Measurements from ENCODE around the gene CSF3R. TPM values are rescaled to one million over a fixed set of nuclear protein-coding genes. Genes with fewer than 3 reads are reported as not detected.

CSF3R gene
- total and polyA plus RNA-seq, 9 of the 15 experiments (the other 6 are each of a cell fraction or from before 2014, with no cell fraction given) = 0.21 to 0.86 (median 0.40) TPM; not detected in 1

DNA sequence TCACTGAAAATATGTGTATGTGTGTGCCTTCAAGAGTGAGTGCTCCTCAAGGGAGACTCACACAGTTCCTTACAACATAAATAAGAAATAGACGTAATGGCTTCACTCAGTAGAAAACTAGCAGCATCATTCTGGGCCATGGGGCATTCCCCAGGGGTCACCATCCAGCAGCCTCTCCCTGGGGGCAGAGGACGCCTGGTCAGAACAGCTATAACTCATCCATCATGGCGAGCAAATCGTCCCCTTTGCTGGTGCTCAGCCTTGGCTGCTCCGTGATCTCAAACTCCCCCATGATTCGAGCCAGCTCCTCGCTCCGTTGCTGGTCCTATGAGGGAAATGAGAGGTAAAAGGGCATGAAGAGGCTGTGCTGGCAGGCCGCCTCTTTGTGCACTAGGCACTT lies 64.8 kb downstream of the CSF3R start (continued):
- TF ChIP-seq, protein P1, sequence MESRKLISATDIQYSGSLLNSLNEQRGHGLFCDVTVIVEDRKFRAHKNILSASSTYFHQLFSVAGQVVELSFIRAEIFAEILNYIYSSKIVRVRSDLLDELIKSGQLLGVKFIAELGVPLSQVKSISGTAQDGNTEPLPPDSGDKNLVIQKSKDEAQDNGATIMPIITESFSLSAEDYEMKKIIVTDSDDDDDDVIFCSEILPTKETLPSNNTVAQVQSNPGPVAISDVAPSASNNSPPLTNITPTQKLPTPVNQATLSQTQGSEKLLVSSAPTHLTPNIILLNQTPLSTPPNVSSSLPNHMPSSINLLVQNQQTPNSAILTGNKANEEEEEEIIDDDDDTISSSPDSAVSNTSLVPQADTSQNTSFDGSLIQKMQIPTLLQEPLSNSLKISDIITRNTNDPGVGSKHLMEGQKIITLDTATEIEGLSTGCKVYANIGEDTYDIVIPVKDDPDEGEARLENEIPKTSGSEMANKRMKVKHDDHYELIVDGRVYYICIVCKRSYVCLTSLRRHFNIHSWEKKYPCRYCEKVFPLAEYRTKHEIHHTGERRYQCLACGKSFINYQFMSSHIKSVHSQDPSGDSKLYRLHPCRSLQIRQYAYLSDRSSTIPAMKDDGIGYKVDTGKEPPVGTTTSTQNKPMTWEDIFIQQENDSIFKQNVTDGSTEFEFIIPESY (CRISPR knock-in tag; IDR thresholded peaks at IDR 0.05) = no peak

Small RNA genes lying within 50 kb of the gene (small RNA-seq; reads per million reads assigned to genes)
- gene SNORA63C = not detected

Other genes starting within 250 kb of the CSF3R start
- 1.4 and 3.0 TPM in 2 replicates for gene SH3D21, start 176.5 kb downstream of the CSF3R start, total RNA-seq (2014; rRNA removed)
- gene SH3D21, start 176.5 kb downstream of the CSF3R start, total RNA-seq (2014; rRNA removed; fragmentation: Illumina TruSeq; extraction: Trizol) = 0.89 and 1.1 TPM in 2 replicates
- gene SH3D21, start 176.5 kb downstream of the CSF3R start, total RNA-seq (2015; rRNA removed; fragmentation: Illumina TruSeq; extraction: Trizol) = 1.7 and 1.8 TPM in 2 replicates
- gene SH3D21, start 176.5 kb downstream of the CSF3R start, total RNA-seq (2021) = 3.0 and 4.3 TPM in 2 replicates
- gene SH3D21, start 176.5 kb downstream of the CSF3R start, polyA plus RNA-seq (2011; rRNA removed) = 2.7 and 5.6 TPM in 2 replicates
- 3.0 and 4.5 TPM in 2 replicates for gene SH3D21, start 176.5 kb downstream of the CSF3R start, polyA plus RNA-seq (2014; fragmentation: Illumina TruSeq; extraction: Trizol)
- under 1 TPM; 0.01 to 0.07 TPM for gene SH3D21, start 176.5 kb downstream of the CSF3R start, polyA plus RNA-seq (2014; fragmentation: Nextera tagmentation; extraction: Ambion mirVana)
- 3.3 and 4.7 TPM in 2 replicates for gene SH3D21, start 176.5 kb downstream of the CSF3R start, polyA plus RNA-seq (2014; rRNA removed)
- gene EVA1B, start 159.3 kb downstream of the CSF3R start, total RNA-seq (2014; rRNA removed) = 61.5 and 65.7 TPM in 2 replicates
- gene EVA1B, start 159.3 kb downstream of the CSF3R start, total RNA-seq (2014; rRNA removed; fragmentation: Illumina TruSeq; extraction: Trizol) = 0.29 and 0.44 TPM in 2 replicates
- gene EVA1B, start 159.3 kb downstream of the CSF3R start, total RNA-seq (2015; rRNA removed; fragmentation: Illumina TruSeq; extraction: Trizol) = 4.6 and 5.9 TPM in 2 replicates
- 27.2 and 27.8 TPM in 2 replicates for gene EVA1B, start 159.3 kb downstream of the CSF3R start, total RNA-seq (2021)
- 2.4 and 5.3 TPM in 2 replicates for gene EVA1B, start 159.3 kb downstream of the CSF3R start, polyA plus RNA-seq (2011; rRNA removed)
- 0.68 and 2.1 TPM in 2 replicates for gene EVA1B, start 159.3 kb downstream of the CSF3R start, polyA plus RNA-seq (2014; fragmentation: Illumina TruSeq; extraction: Trizol)
- gene EVA1B, start 159.3 kb downstream of the CSF3R start, polyA plus RNA-seq (2014; fragmentation: Nextera tagmentation; extraction: Ambion mirVana) = under 1 TPM; 0.08 to 0.13 TPM
- gene EVA1B, start 159.3 kb downstream of the CSF3R start, polyA plus RNA-seq (2014; rRNA removed) = 39.1 and 41.3 TPM in 2 replicates
- gene STK40, start 97.0 kb downstream of the CSF3R start, total RNA-seq (2014; rRNA removed) = 39.1 and 55.1 TPM in 2 replicates
- 18.5 and 22.8 TPM in 2 replicates for gene STK40, start 97.0 kb downstream of the CSF3R start, total RNA-seq (2014; rRNA removed; fragmentation: Illumina TruSeq; extraction: Trizol)
- 27.1 and 27.6 TPM in 2 replicates for gene STK40, start 97.0 kb downstream of the CSF3R start, total RNA-seq (2015; rRNA removed; fragmentation: Illumina TruSeq; extraction: Trizol)
- gene STK40, start 97.0 kb downstream of the CSF3R start, total RNA-seq (2021) = 90.1 and 94.3 TPM in 2 replicates
- gene STK40, start 97.0 kb downstream of the CSF3R start, polyA plus RNA-seq (2011; rRNA removed) = 57.8 and 73.8 TPM in 2 replicates
- gene STK40, start 97.0 kb downstream of the CSF3R start, polyA plus RNA-seq (2014; fragmentation: Illumina TruSeq; extraction: Trizol) = 62.9 and 78.0 TPM in 2 replicates
- gene STK40, start 97.0 kb downstream of the CSF3R start, polyA plus RNA-seq (2014; fragmentation: Nextera tagmentation; extraction: Ambion mirVana) = 1 to 10 TPM in 1 of 2 experiments, under 1 TPM in 1; 0.69 to 1.7 TPM
- gene STK40, start 97.0 kb downstream of the CSF3R start, polyA plus RNA-seq (2014; rRNA removed) = 59.0 and 63.1 TPM in 2 replicates
- gene LSM10, start 85.0 kb downstream of the CSF3R start, total RNA-seq (2014; rRNA removed) = 68.9 and 94.6 TPM in 2 replicates
- 9.8 and 13.2 TPM in 2 replicates for gene LSM10, start 85.0 kb downstream of the CSF3R start, total RNA-seq (2014; rRNA removed; fragmentation: Illumina TruSeq; extraction: Trizol)
- gene LSM10, start 85.0 kb downstream of the CSF3R start, total RNA-seq (2015; rRNA removed; fragmentation: Illumina TruSeq; extraction: Trizol) = 21.8 and 23.3 TPM in 2 replicates
- gene LSM10, start 85.0 kb downstream of the CSF3R start, total RNA-seq (2021) = 85.7 and 88.0 TPM in 2 replicates
- gene LSM10, start 85.0 kb downstream of the CSF3R start, polyA plus RNA-seq (2011; rRNA removed) = 91.4 and 95.2 TPM in 2 replicates
- 122 and 153 TPM in 2 replicates for gene LSM10, start 85.0 kb downstream of the CSF3R start, polyA plus RNA-seq (2014; fragmentation: Illumina TruSeq; extraction: Trizol)
- 10 to 100 TPM; 34.8 to 56.9 TPM for gene LSM10, start 85.0 kb downstream of the CSF3R start, polyA plus RNA-seq (2014; fragmentation: Nextera tagmentation; extraction: Ambion mirVana)
- gene LSM10, start 85.0 kb downstream of the CSF3R start, polyA plus RNA-seq (2014; rRNA removed) = 146 and 168 TPM in 2 replicates
- gene OSCP1, start 32.5 kb downstream of the CSF3R start, total RNA-seq (2014; rRNA removed) = 0.36 TPM in 1 of 2 replicates, not detected in the other
- not detected in 2 replicates for gene OSCP1, start 32.5 kb downstream of the CSF3R start, total RNA-seq (2014; rRNA removed; fragmentation: Illumina TruSeq; extraction: Trizol)
- 0.40 TPM in 1 of 2 replicates, not detected in the other for gene OSCP1, start 32.5 kb downstream of the CSF3R start, total RNA-seq (2015; rRNA removed; fragmentation: Illumina TruSeq; extraction: Trizol)
- not detected in 2 replicates for gene OSCP1, start 32.5 kb downstream of the CSF3R start, total RNA-seq (2021)
- gene OSCP1, start 32.5 kb downstream of the CSF3R start, polyA plus RNA-seq (2011; rRNA removed) = 0.12 and 0.15 TPM in 2 replicates
- 0.22 and 0.30 TPM in 2 replicates for gene OSCP1, start 32.5 kb downstream of the CSF3R start, polyA plus RNA-seq (2014; fragmentation: Illumina TruSeq; extraction: Trizol)
- not detected for gene OSCP1, start 32.5 kb downstream of the CSF3R start, polyA plus RNA-seq (2014; fragmentation: Nextera tagmentation; extraction: Ambion mirVana)
- gene OSCP1, start 32.5 kb downstream of the CSF3R start, polyA plus RNA-seq (2014; rRNA removed) = not detected in 2 replicates
- 209 and 251 TPM in 2 replicates for gene MRPS15, start 18.5 kb downstream of the CSF3R start, total RNA-seq (2014; rRNA removed)
- 156 and 166 TPM in 2 replicates for gene MRPS15, start 18.5 kb downstream of the CSF3R start, total RNA-seq (2014; rRNA removed; fragmentation: Illumina TruSeq; extraction: Trizol)
- gene MRPS15, start 18.5 kb downstream of the CSF3R start, total RNA-seq (2015; rRNA removed; fragmentation: Illumina TruSeq; extraction: Trizol) = 148 and 156 TPM in 2 replicates
- gene MRPS15, start 18.5 kb downstream of the CSF3R start, total RNA-seq (2021) = 144 and 164 TPM in 2 replicates
- 119 and 149 TPM in 2 replicates for gene MRPS15, start 18.5 kb downstream of the CSF3R start, polyA plus RNA-seq (2011; rRNA removed)
- gene MRPS15, start 18.5 kb downstream of the CSF3R start, polyA plus RNA-seq (2014; fragmentation: Illumina TruSeq; extraction: Trizol) = 223 and 237 TPM in 2 replicates
- 100 to 1,000 TPM in 1 of 2 experiments, 10 to 100 TPM in 1; 62.9 to 107 TPM for gene MRPS15, start 18.5 kb downstream of the CSF3R start, polyA plus RNA-seq (2014; fragmentation: Nextera tagmentation; extraction: Ambion mirVana)
- gene MRPS15, start 18.5 kb downstream of the CSF3R start, polyA plus RNA-seq (2014; rRNA removed) = 250 and 286 TPM in 2 replicates

Data from K562 (cell line).